HCT116 (cell line): Measurements from ENCODE around the gene NRBF2. TPM values are rescaled to one million over a fixed set of nuclear protein-coding genes. Genes with fewer than 3 reads are reported as not detected.

ENCODE experiments used
- ATAC-seq: fragments of 200-7000 bp; cut with Tn5 transposase; 2 replicates; pipeline ENCODE4 v1.9.1; 2020; ENCODE audit warnings: mild to moderate bottlenecking, moderate library complexity
- BruUV-seq: library from RNA; stranded (reverse); fragments of 400-500 nt; replicated peaks from 2 replicates; lab custom pipeline; 2021; lab: Mats Ljungman, UMichigan
- CTCF ChIA-PET: fragments of 300-600 bp; sonication (Branson Sonifier 250); formaldehyde crosslinking; loops from one replicate; lab custom pipeline; 2021; ENCODE audit warnings: antibody characterized with exemption; lab: Charles Lee
- POLR2A ChIA-PET: fragments of 300-600, 350-600 bp; sonication (Branson Sonifier 250); formaldehyde crosslinking; loops from one replicate; lab custom pipeline; 2021; ENCODE audit warnings: antibody characterized with exemption; lab: Charles Lee
- RAD21 ChIA-PET, 2 experiments: fragments of 300-600 bp; sonication (Branson Sonifier 250); formaldehyde crosslinking; loops; one replicate each; lab custom pipeline; 2023; ENCODE audit warnings: low total read pairs in 2 of 2; ENCODE audit not compliant: uncharacterized antibody in 2 of 2, unreplicated experiment in 2 of 2, low non-redundant PET in 1 of 2; lab: Charles Lee
- DNase-seq: peaks from one replicate; pipeline ENCODE4 v3.0.0-alpha.2; 2010; ENCODE audit warnings: low read depth, low spot score
- H2AFZ ChIP-seq: fragments of 200-600 bp; shearing (Covaris generic), sonication (generic); 2 replicates; pipeline ENCODE4 v1.6.1; 2017; ENCODE audit warnings: low read depth, mixed run types, mixed read lengths, antibody characterized with exemption, low read length; ENCODE audit not compliant: poor library complexity, severe bottlenecking
- H3K27ac ChIP-seq: 2 replicates; pipeline ENCODE4 v1.5.1; 2012; ENCODE audit warnings: low read depth, low read length
- H3K27me3 ChIP-seq: fragments of 200-600 bp; sonication (generic); 2 replicates; pipeline ENCODE4 v1.6.1; 2016; ENCODE audit warnings: mixed run types, low read length, mixed read lengths; ENCODE audit not compliant: insufficient read depth
- H3K36me3 ChIP-seq, 2 experiments: fragments of 200-500 bp in 1 of 2; fragments of 200-600 bp in 1 of 2; sonication (Bioruptor generic) in 1 of 2; sonication (generic) in 1 of 2; 2 replicates each; pipeline versions ENCODE4 v1.5.1 to v1.6.1; 2014 to 2016; ENCODE audit warnings: low read length in 2 of 2, inconsistent platforms in 1 of 2, mixed read lengths in 1 of 2, mixed run types in 1 of 2; ENCODE audit not compliant: insufficient read depth in 2 of 2, control insufficient read depth in 1 of 2
- H3K4me1 ChIP-seq, 2 experiments: fragments of 200-600 bp in 1 of 2; sonication (generic) in 1 of 2; 2 replicates each; pipeline versions ENCODE4 v1.5.1 to v1.6.1; 2012 to 2017; ENCODE audit warnings: low read length in 2 of 2, inconsistent platforms in 1 of 2, mild to moderate bottlenecking in 1 of 2, mixed read lengths in 1 of 2, mixed run types in 1 of 2, moderate library complexity in 1 of 2; ENCODE audit not compliant: insufficient read depth in 2 of 2, control insufficient read depth in 1 of 2
- H3K4me2 ChIP-seq: fragments of 200-600 bp; sonication (generic); 2 replicates; pipeline ENCODE4 v1.6.1; 2017; ENCODE audit warnings: mixed run types, low read length, mixed read lengths
- H3K4me3 ChIP-seq, 2 experiments: fragments of 200-600 bp in 1 of 2; sonication (generic) in 1 of 2; replicated peaks in 1 of 2; 2 replicates each; pipeline ENCODE4 v1.5.1; 2011 to 2016; ENCODE audit warnings: low read length in 2 of 2, control low read depth in 1 of 2, low read depth in 1 of 2, mild to moderate bottlenecking in 1 of 2, mixed read lengths in 1 of 2, mixed run types in 1 of 2
- H3K79me2 ChIP-seq: fragments of 200-600 bp; sonication (generic); 2 replicates; pipeline ENCODE4 v1.6.1; 2017; ENCODE audit warnings: mild to moderate bottlenecking, mixed run types, low read length, moderate library complexity, mixed read lengths; ENCODE audit not compliant: insufficient read depth
- H3K9ac ChIP-seq: fragments of 200-600 bp; sonication (generic); 2 replicates; pipeline ENCODE4 v1.6.1; 2016; ENCODE audit warnings: low read length, mixed read lengths
- H3K9me2 ChIP-seq: fragments of 200-600 bp; sonication (generic), shearing (Covaris generic); 2 replicates; pipeline ENCODE4 v1.6.1; 2017; ENCODE audit warnings: mixed run types, mild to moderate bottlenecking, moderate library complexity; ENCODE audit not compliant: insufficient read depth
- H3K9me3 ChIP-seq, 2 experiments: fragments of 200-500 bp in 1 of 2; fragments of 200-600 bp in 1 of 2; sonication (Bioruptor generic) in 1 of 2; sonication (generic) in 1 of 2; 2 replicates each; pipeline ENCODE4 v1.6.1; 2014 to 2017; ENCODE audit warnings: low read length in 2 of 2, mixed read lengths in 2 of 2, inconsistent platforms in 1 of 2, low read depth in 1 of 2, mild to moderate bottlenecking in 1 of 2, mixed run types in 1 of 2, moderate library complexity in 1 of 2; ENCODE audit not compliant: control insufficient read depth in 1 of 2, insufficient read depth in 1 of 2
- H4K20me1 ChIP-seq: fragments of 200-600 bp; sonication (generic), shearing (Covaris generic); 2 replicates; pipeline ENCODE4 v1.6.1; 2017; ENCODE audit warnings: mixed run types, mild to moderate bottlenecking, moderate library complexity; ENCODE audit not compliant: insufficient read depth
- CBX3 ChIP-seq: IDR thresholded peaks from 2 replicates; pipeline ENCODE4 v1.6.1; 2012; ENCODE audit warnings: low read depth
- CEBPB ChIP-seq: IDR thresholded peaks from 2 replicates; pipeline ENCODE4 v1.6.1; 2012; ENCODE audit warnings: low read depth
- ELF1 ChIP-seq: IDR thresholded peaks from 2 replicates; pipeline ENCODE4 v1.6.1; 2012; ENCODE audit warnings: low read depth, borderline replicate concordance
- SP1 ChIP-seq: IDR thresholded peaks from 2 replicates; pipeline ENCODE4 v1.6.1; 2012; ENCODE audit warnings: low read depth
- ZNF274 ChIP-seq: fragments of 200-500 bp; sonication (Bioruptor generic); IDR thresholded peaks from 2 replicates; pipeline ENCODE4 v1.6.1; 2014; ENCODE audit warnings: mild to moderate bottlenecking, low read depth, low read length, inconsistent platforms
- intact Hi-C: fragments of 100-400 bp; cut with micrococcal nuclease; formaldehyde crosslinking; loops from 2 replicates; pipeline ENCODE4 v1.10.0; 2022
- total RNA-seq: library from RNA; stranded (reverse); gene quantifications from one replicate; pipeline ENCODE4 v1.2.1, GENCODE V29; 2021; ENCODE audit not compliant: unreplicated experiment

Gene NRBF2
- total RNA-seq, 1 experiment from 2014 or later = 20.2 TPM

- Histone ChIP-seq H3K9me2 (no peaks in the 10 kb centered on the region), H3K9me3 (no peaks in the 10 kb centered on the region), H3K36me3 (peaks cover 0 to 15% of the 10 kb centered on the region in 2 experiments; a peak in 2 of 4 replicates), H3K27ac (no peak overlapping the region), H3K27me3 (no peaks in the 10 kb centered on the region), H4K20me1 (peaks cover 4% of the 10 kb centered on the region), H3K4me1 (no peaks in the 10 kb centered on the region), H3K9ac (no peak overlapping the region), H3K4me2 (no peak overlapping the region), H3K4me3 (no peak overlapping the region), H3K79me2 (peaks cover 18% of the 10 kb centered on the region), H2AFZ (no peak overlapping the region)
- ChIA-PET CTCF (interaction anchor here (1.1 to 2.0 kb wide), 2 partner anchors 16 to 519 kb away, joined by 4 to 5 read pairs; no protein-coding TSS in a partner anchor), RAD21 (no interaction called here), POLR2A (no interaction called here)
- ATAC-seq (no peak), DNase-seq (no peak)
- intact Hi-C loops = no loop called here
- TF ChIP-seq CBX3 (no peak), SP1 (no peak), ZNF274 (no peak), CEBPB (no peak), ELF1 (no peak)
- no TSS peak for BruUV-seq
Observed at GRCh38 chr10:63201118-63201517, 68.0 kb downstream of the NRBF2 start.
